Stomach smooth muscle (tissue), 2 donors: ENCODE data around the gene GLTP.

Experiments
- H3K27ac ChIP-seq: one replicate; pipeline ENCODE4 v1.7.0; 2013; ENCODE audit warnings: mild to moderate bottlenecking, low read length, inconsistent platforms
- H3K27me3 ChIP-seq, 2 donors: one replicate each; pipeline ENCODE4 v1.7.0; 2013; ENCODE audit warnings: low read length in 2 of 2; ENCODE audit not compliant: insufficient read depth in 2 of 2, control insufficient read depth in 1 of 2
- H3K36me3 ChIP-seq, 2 donors: one replicate each; pipeline ENCODE4 v1.7.0; 2013; ENCODE audit warnings: low read length in 2 of 2; ENCODE audit not compliant: control insufficient read depth in 2 of 2, insufficient read depth in 2 of 2
- H3K4me1 ChIP-seq: one replicate; pipeline ENCODE4 v1.7.0; 2013; ENCODE audit warnings: low read length; ENCODE audit not compliant: control insufficient read depth, insufficient read depth
- H3K4me3 ChIP-seq, 2 donors: one replicate each; pipeline ENCODE4 v1.7.0; 2013; ENCODE audit warnings: low read length in 2 of 2
- H3K9ac ChIP-seq, 2 donors: one replicate each; pipeline ENCODE4 v1.7.0; 2013; ENCODE audit warnings: low read length in 2 of 2, mild to moderate bottlenecking in 1 of 2
- H3K9me3 ChIP-seq, 2 donors: one replicate each; pipeline ENCODE4 v1.7.0; 2013; ENCODE audit warnings: low read length in 2 of 2; ENCODE audit not compliant: control insufficient read depth in 2 of 2
- donor health status: healthy.
- donor health status: Pancreatic carcinoma.

Gene GLTP

DNA sequence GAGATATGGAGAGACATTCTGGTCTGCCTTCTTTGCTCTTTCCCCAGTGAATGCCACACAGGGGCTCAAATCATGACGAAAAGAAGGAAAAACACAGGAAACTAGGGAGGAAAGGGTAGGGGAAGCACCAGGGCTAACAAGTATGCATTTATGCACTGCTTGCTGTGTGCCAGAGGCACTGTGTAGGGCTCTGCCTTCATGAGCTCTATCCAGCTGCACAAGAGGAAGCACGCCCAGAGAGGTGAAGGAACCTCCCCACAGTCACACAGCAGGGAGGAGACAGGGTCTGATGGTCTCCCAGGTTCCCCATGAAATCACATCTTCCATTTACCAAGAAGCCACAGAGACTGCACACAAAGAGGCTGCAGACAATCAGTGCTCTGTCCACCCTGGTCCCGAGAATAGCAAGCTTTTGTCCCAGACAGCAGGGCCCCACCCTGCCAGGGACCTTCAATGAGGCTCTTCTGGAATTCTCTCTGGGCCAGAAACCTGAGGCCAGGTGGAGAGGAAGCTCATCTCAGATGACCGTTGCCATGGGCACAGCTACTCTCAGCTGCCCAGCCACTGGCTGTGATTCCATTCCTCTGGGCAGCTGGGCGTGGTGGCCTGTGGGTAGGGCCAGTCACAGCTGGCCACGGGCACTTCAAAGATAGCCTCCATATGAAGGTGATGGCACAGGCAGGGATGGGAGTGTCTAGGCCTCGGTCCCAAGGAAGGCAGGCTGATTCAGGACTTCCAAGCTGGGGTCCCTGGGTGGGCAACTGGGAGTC, 39.9 kb downstream of the GLTP start:
- H3K27ac ChIP-seq: no peak overlapping the region
- no peaks in the 10 kb centered on the region for H3K27me3 ChIP-seq
- no peak overlapping the region for H3K9ac ChIP-seq
- H3K4me1 ChIP-seq: peaks cover 4% of the 10 kb centered on the region
- no peaks in the 10 kb centered on the region for H3K9me3 ChIP-seq
- no peak overlapping the region for H3K4me3 ChIP-seq
- no peaks in the 10 kb centered on the region for H3K36me3 ChIP-seq

DNA sequence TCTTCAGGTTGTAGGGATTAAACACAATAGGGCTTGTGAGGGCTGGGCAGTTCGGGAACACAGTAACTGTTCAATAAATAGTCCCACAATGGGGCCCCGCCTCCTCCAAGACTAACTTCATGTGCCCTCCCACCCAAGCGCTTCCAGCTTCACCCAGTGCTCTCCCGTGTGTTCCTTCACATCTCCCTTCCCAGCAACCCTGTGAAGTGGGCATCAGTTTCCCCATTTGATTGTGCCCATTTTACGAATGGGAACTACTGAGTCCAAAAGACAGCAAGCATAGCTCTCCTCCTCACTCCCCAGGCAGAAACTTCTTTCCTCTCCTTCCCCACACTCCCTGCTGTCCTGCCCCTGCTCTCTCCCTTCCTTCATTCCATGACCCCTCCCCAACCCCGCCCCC, 40.9 kb downstream of the GLTP start:
- H3K27ac ChIP-seq: no peak overlapping the region
- H3K36me3 ChIP-seq: no peaks in the 10 kb centered on the region
- no peak overlapping the region for H3K9ac ChIP-seq
- no peaks in the 10 kb centered on the region for H3K9me3 ChIP-seq
- peaks cover 0 to 2% of the 10 kb centered on the region in 2 donors for H3K27me3 ChIP-seq
- no peak overlapping the region for H3K4me3 ChIP-seq
- H3K4me1 ChIP-seq: no peaks in the 10 kb centered on the region

DNA sequence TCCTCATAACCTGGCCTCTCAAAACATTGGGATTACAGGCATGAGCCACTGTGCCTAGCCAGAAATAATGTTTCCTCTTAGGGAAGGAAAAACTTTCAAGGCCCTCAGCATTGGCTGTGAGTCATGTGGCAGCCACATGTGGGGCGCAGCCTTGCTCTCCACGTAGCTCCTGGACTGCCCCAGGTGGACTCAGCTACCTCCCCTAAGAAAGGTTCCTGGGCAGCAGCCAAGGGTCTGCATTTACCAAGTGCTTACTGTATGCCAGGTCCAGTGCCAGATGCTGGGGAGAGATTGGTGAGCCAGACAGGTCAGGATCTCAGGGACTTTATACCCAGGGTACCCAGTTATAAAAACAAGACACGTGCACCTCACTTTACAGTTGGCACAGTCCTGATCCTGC, 43.4 kb downstream of the GLTP start:
- Histone ChIP-seq H3K4me1 (peaks cover 8% of the 10 kb centered on the region), H3K9me3 (no peaks in the 10 kb centered on the region), H3K36me3 (no peaks in the 10 kb centered on the region), H3K4me3 (no peak overlapping the region), H3K27me3 (peaks cover 13 to 14% of the 10 kb centered on the region in 2 donors), H3K9ac (no peak overlapping the region), H3K27ac (no peak overlapping the region)

DNA sequence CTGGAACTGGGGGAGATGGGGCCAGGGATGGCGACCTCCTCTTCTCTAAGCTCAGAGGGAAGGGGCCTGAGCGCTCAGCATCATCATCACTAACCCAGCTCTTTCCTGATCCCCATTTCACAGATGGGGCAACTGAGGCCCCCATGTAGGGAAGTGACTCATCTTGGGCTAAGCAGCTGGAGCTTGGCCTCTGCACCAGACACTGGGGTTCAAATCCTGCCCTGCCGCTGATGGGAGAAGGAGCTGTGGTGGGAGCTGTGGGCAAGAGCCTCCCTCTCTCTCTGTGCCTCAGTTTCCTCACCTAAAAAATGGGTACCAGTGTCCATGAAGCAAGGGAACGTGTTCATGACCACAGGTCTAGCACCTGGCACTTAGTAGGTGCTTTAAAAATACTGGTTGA, 44.5 kb downstream of the GLTP start:
- H3K9me3 ChIP-seq: no peaks in the 10 kb centered on the region
- no peak overlapping the region for H3K27ac ChIP-seq
- H3K36me3 ChIP-seq: no peaks in the 10 kb centered on the region
- H3K27me3 ChIP-seq: peaks cover 21 to 22% of the 10 kb centered on the region in 2 donors
- H3K9ac ChIP-seq: no peak overlapping the region
- H3K4me1 ChIP-seq: peaks cover 8% of the 10 kb centered on the region
- no peak overlapping the region for H3K4me3 ChIP-seq

DNA sequence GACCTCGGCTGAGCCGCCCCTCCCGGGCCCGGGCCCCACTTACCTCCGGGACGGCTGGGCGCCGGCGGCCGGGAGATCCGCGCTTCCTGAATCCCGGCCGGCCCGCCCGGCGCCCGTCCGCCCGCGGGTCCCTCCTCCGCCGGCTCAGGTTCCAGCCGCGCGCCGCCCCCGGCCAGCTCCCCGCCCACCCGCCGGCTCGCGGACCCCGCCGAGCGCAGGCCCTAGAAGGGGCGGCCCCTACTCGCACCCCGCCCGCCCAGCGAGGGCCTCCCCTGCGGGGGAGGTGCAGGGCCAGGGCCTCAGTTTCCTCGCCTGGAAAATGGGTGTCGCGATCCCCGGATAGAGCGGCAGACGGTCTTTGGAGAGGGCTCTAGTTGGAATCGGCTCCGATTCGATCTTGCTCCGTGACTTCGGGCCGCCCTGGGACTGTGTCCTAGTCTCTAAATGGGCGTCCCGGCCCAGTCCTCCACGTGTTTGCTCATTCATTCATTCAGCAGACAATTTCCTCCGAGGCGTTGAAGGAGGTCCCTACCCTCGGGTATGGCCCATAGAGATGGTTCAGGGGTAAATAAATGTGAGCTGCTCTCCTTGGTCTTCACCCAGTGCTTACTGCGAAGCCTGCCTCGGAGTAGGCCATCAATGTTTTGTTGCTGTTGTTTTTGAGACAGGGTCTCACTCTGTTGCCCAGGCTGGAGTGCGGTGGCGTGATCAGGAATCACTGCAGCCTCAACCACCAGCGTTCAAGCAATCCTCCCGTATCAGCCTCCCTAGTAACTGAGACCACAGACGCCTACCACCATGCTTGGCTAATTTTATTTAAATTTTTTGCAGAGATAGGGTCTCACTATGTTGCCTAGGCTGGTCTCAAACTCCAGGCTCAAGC, 46.8 kb downstream of the GLTP start, which contains the start of gene TRPV4:
TRPV4 (minus strand) TSS at position 92 of the 883 bp plus-strand sequence. CDS start 18,602 bp downstream, outside the sequence.
- no peaks in the 10 kb centered on the region for H3K36me3 ChIP-seq
- H3K27ac ChIP-seq: no peak within 1 kb of the TSS
- no peak within 1 kb of the TSS for H3K9ac ChIP-seq
- H3K27me3 ChIP-seq: peaks cover 27% of the 10 kb centered on the region in 2 donors
- H3K4me3 ChIP-seq: peak within 1 kb of the TSS in 1 of 2 donors; percentile 58
- H3K4me1 ChIP-seq: peaks cover 9% of the 10 kb centered on the region
- H3K9me3 ChIP-seq: no peaks in the 10 kb centered on the region

DNA sequence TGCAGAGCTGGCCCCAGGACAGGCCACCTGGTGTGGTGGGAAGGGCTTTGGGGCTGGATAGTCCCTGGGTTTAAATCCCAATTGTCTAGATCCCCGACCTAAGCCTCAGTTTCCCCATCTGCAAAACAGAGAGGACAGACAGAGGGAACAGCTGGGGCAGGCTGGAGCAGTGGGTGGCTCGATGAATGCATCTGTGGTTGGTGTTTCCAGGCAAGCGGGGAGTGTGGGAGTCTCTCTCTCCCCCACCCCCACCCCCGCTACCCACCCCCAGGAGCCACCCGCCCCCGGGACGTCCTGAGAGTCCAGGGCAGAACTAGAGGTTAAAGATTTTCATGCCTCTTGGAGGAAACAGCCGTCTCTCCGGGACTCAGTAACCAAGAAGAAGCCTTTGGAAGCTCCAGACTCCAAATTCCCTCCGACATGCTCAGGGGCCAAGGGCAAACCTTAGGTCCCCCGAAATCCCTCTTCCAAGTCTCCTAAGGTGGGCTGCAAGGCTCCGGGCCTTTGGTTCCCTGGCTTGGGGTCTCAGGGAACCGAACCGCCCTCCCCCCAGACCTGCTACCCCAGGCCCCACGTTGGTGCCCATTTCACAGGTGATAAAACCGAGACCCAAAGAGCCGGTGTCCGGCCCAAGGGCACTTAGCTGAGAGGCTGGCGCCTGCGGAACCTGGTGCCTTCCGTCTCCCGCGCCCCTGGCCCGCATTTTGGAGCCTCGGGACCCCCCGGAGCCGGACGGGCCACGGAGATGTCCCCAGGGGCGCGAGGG, 47.6 kb downstream of the GLTP start:
- no peaks in the 10 kb centered on the region for H3K9me3 ChIP-seq
- no peaks in the 10 kb centered on the region for H3K36me3 ChIP-seq
- H3K27ac ChIP-seq: no peak overlapping the region
- H3K27me3 ChIP-seq: peaks cover 27 to 28% of the 10 kb centered on the region in 2 donors
- H3K4me3 ChIP-seq: peak overlapping the region in 1 of 2 donors; percentile 58
- H3K9ac ChIP-seq: no peak overlapping the region
- peaks cover 11% of the 10 kb centered on the region for H3K4me1 ChIP-seq

DNA sequence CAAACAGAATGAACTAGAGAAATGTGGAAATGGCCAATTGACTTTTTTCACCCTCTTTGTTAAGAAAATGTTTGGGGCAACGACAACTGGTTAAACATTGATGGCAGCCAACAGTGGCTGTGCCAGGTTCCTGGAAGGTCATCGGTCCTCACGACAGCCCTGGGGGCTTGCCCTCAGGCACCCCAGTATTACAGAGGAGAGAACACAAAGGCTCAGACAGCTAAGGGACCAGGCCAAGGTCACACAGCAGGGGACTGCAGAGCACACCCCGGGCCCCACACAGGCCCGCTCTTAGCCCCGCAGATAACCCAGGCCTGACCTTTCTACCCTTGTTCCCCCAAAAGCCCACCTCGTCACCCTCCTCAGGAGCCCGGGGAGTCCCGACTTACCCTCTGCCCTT, 48.4 kb downstream of the GLTP start:
- Histone ChIP-seq H3K27me3 (peaks cover 27 to 28% of the 10 kb centered on the region in 2 donors), H3K4me1 (peaks cover 11% of the 10 kb centered on the region), H3K27ac (no peak overlapping the region), H3K9ac (no peak overlapping the region), H3K9me3 (no peaks in the 10 kb centered on the region), H3K4me3 (no peak overlapping the region), H3K36me3 (no peaks in the 10 kb centered on the region)

DNA sequence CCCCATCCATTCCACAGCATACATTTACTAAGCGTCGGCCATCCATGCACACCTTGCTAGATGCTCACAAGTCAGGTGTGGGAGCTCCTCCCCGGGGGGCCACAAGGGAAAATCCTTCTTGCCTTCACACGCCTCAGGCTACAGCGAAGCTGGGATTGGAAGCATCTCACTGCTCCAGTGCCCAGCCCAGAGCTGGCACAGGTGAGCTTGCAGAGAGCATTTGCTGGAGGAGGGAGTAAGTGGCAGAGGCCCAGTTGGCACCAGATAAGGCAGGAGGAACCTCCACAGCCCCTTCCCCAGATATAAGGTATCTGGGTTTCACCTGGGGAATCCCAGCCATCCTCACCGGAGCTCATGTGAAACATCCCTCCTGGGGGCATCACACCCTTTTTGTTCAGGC, 49.0 kb downstream of the GLTP start:
- Histone ChIP-seq H3K9me3 (no peaks in the 10 kb centered on the region), H3K36me3 (no peaks in the 10 kb centered on the region), H3K27me3 (peaks cover 27 to 28% of the 10 kb centered on the region in 2 donors), H3K27ac (no peak overlapping the region), H3K4me3 (no peak overlapping the region), H3K9ac (no peak overlapping the region), H3K4me1 (peaks cover 11% of the 10 kb centered on the region)

DNA sequence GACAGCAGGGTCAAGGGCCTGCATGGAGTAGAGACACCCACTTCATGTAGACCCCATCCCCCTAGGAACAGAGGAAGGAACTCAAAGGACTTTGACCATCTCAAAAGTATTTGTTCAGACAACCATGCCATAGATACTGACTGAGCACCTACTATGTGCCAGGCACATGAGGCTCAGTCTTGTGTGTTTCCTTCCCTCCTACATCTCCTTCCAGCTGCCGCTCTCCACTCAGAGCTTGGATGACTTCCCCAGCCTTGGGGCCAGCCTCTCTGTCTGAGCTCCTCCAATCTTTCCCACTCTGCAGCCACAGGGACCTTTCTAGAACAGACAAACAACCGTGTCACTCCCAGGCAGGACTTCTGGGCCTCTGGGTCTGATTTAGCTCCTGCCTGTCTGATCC, 49.6 kb downstream of the GLTP start:
- Histone ChIP-seq H3K27ac (no peak overlapping the region), H3K9me3 (no peaks in the 10 kb centered on the region), H3K9ac (no peak overlapping the region), H3K36me3 (no peaks in the 10 kb centered on the region), H3K4me3 (no peak overlapping the region), H3K27me3 (peaks cover 27 to 28% of the 10 kb centered on the region in 2 donors), H3K4me1 (peaks cover 11% of the 10 kb centered on the region)

DNA sequence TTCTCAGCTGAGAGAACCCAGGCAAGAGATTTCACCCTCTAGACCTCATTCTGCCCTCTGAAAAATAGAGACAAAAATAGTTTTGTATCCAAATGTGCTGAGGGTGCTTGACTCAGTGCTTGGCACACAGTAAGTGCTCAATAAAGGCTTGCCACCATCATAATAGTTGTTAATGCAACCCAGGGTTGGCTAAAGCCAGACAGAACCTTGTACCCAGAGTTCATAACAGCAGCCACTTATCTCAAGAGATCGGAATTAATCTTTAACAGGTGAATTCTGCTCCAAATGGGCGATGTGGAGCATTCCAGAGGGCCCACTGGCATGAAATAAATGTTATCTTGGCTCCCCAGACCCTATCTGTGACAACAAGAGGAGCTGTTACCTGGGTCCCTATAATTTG, 50.1 kb downstream of the GLTP start:
- H3K36me3 ChIP-seq: no peaks in the 10 kb centered on the region
- no peak overlapping the region for H3K27ac ChIP-seq
- peaks cover 27 to 28% of the 10 kb centered on the region in 2 donors for H3K27me3 ChIP-seq
- no peaks in the 10 kb centered on the region for H3K9me3 ChIP-seq
- no peak overlapping the region for H3K4me3 ChIP-seq
- no peak overlapping the region for H3K9ac ChIP-seq
- H3K4me1 ChIP-seq: peaks cover 11% of the 10 kb centered on the region
